Kidney epithelial cell (primary cell): ENCODE measurements around the gene ELP6. TPM values are rescaled to one million over a fixed set of nuclear protein-coding genes. Genes with fewer than 3 reads are reported as not detected.
"Not testable (repeated sequence)": the region's sequence is repeated elsewhere in the genome, so short reads cannot be mapped to it uniquely, and the experiment has no call there.

Experiments
- DNase-seq: peaks from one replicate; pipeline ENCODE4 v3.0.0-alpha.2; 2010; ENCODE audit warnings: low read depth
- H3K27me3 ChIP-seq: 2 replicates; pipeline ENCODE4 v1.6.0; 2011; ENCODE audit warnings: low read length; ENCODE audit not compliant: control insufficient read depth, insufficient read depth
- H3K36me3 ChIP-seq: 2 replicates; pipeline ENCODE4 v1.5.1; 2011; ENCODE audit warnings: low read length; ENCODE audit not compliant: control insufficient read depth, insufficient read depth
- H3K4me3 ChIP-seq: 2 replicates; pipeline ENCODE4 v1.5.1; 2011; ENCODE audit warnings: low read depth, mild to moderate bottlenecking, control low read depth, low read length
- CTCF ChIP-seq: IDR thresholded peaks from 2 replicates; pipeline ENCODE4 v1.5.1; 2011; ENCODE audit warnings: mild to moderate bottlenecking, moderate library complexity, low read length, control low read depth, inconsistent platforms; ENCODE audit not compliant: insufficient read depth, poor library complexity, severe bottlenecking
- total RNA-seq: library from RNA; depleted of rRNA; stranded (reverse); fragments of >200 nt; gene quantifications from 2 replicates; pipeline ENCODE4 v1.2.3, GENCODE V29; 2015

ELP6 gene
- total RNA-seq, 1 donor from 2014 or later: 29.5 TPM

GRCh38 chr3:47487265-47487664, 26.2 kb downstream of the ELP6 start:
- DNase-seq: no peak
- H3K27me3 ChIP-seq: no peaks in the 10 kb centered on the region
- H3K4me3 ChIP-seq: no peak overlapping the region
- TF ChIP-seq CTCF: no peak
- H3K36me3 ChIP-seq: no peaks in the 10 kb centered on the region

DNA sequence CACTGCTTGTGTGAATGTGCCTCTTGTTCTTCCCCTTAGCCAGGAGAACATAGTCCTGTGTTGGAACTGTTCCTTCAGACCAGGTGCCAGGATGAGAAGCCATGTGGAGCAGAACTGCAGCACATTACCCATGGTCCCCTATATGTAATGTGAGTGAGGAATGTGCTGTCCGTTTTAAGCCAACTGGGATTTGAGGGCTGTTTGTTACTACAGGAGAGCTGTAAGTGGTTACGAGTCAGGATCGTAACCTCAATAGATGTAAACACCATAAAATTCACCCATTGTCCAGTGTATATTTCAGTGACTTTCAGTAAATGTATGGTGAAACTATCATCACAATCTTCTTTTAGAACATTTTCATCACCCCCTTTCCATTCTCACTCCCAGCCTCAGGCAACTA, 27.7 kb downstream of the ELP6 start:
- Histone ChIP-seq H3K36me3 (no peaks in the 10 kb centered on the region), H3K27me3 (no peaks in the 10 kb centered on the region), H3K4me3 (no peak overlapping the region)
- no peak for TF ChIP-seq CTCF
- no peak for DNase-seq

DNA sequence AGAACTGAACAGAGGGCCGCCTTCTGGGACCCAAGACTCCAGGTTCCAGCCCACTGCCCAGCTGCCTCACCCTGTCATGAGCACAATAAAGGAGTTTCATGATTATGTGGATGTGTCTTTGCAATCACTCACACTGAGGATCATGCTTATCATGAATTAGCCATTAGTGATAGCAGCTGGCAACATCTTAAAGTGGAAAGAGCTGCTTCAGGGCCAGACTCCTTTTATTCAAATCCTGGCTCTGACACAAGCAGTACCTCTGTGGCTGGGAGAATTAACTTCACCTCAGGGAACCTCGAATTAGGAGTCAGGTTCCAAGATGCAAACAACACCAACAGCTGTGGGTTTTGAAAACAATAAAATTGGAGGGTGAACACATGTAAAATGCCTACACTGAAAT, 31.1 kb downstream of the ELP6 start:
- no peak for TF ChIP-seq CTCF
- DNase-seq: no peak
- no peak overlapping the region for H3K4me3 ChIP-seq
- H3K36me3 ChIP-seq: no peaks in the 10 kb centered on the region
- H3K27me3 ChIP-seq: no peaks in the 10 kb centered on the region

DNA sequence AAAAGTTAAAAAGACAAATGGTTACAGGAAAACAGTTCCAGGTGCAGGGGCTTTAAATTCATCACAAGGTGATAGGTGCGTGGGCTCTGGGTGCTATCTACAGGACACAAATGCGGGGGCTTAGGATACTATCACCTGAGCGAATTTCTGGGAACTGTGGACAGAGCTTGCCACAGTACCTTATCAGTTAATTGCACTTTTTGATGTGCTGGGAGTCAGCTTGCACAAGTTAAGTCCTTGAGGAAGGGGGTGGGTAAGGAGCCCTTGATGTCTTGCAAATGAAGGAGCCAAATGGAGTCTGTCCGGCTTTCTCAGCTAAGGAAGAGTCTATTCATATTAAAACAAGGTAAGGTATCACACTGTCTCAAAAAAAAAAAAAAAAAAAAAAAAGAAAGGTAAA, 31.7 kb downstream of the ELP6 start:
- not testable (repeated sequence) for H3K4me3 ChIP-seq, H3K27me3 ChIP-seq, H3K36me3 ChIP-seq, DNase-seq

- not testable (repeated sequence) for DNase-seq, H3K4me3 ChIP-seq, H3K36me3 ChIP-seq, H3K27me3 ChIP-seq
These were observed 33.2 kb downstream of the ELP6 start for GRCh38 chr3:47480267-47480666.

GRCh38 chr3:47479826-47480160, 33.7 kb downstream of the ELP6 start:
- DNase-seq: no peak
- Histone ChIP-seq H3K27me3 (no peaks in the 10 kb centered on the region), H3K36me3 (no peaks in the 10 kb centered on the region), H3K4me3 (no peak overlapping the region)
- TF ChIP-seq CTCF: no peak

DNA sequence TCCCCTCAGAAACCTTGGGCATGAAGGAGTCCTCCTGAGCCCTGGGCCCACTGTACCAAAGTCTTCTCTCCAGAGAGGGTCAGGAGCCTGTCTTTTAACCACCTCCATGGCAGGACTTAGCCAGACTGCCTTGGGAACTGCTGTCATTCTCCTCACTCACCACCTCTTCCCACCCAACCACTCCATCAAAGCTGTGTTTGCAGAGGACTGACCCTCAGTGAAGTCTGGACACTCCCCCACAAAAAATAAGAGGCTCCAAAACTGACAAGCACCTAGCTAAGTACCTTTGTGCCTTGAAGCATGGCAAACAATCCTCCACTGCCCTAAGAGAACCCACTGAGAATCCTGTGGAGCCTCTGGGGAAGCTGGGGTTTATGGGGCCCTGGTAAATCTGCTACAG, 35.5 kb downstream of the ELP6 start:
- no peak for DNase-seq
- no peak for TF ChIP-seq CTCF
- Histone ChIP-seq H3K27me3 (no peaks in the 10 kb centered on the region), H3K36me3 (no peaks in the 10 kb centered on the region), H3K4me3 (no peak overlapping the region)
